Measurements from ENCODE around the gene TTLL11. TPM values are rescaled to one million over a fixed set of nuclear protein-coding genes. Genes with fewer than 3 reads are reported as not detected.

Gene TTLL11
- polyA plus RNA-seq, 1 donor (not counting 4 experiments of a cell fraction or from before 2014, with no cell fraction given): 8.0 TPM

DNA sequence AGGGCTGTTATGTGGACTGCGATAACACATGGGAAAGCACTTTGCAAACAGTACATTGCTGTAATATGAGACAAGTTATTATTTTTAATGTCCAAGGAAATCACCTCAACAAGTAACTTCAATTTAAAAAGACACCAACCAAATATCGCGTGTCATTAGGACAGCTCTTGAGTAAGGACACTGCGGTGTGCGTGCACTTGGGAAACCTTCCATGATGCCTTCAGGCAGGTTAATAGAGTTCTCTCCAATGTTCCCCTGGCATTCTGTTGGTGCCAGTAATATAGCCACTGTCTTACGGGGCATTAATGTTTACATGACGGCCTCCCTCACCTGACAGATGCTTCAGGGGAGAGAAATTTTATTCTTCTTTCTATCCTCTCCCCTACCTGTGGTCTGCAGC, 42.9 kb downstream of the TTLL11 start:
- no peaks in the 10 kb centered on the region for H3K36me3 ChIP-seq (ENCODE audit: control insufficient read depth in 2 of 2, extremely low read depth in 1 of 2, insufficient read depth in 2 of 2, low read length in 2 of 2)
- no peak overlapping the region for H3K9ac ChIP-seq (ENCODE audit: control insufficient read depth, extremely low read depth, insufficient read depth, low read length)
- DNase-seq (ENCODE audit: low read depth, low spot score) (no peak), FAIRE-seq (no peak)
- no peaks in the 10 kb centered on the region for H3K9me3 ChIP-seq (ENCODE audit: control insufficient read depth, low read depth, low read length)
- H3K9me1 ChIP-seq (ENCODE audit: control insufficient read depth, extremely low read depth, insufficient read depth, low read length): peaks cover 3% of the 10 kb centered on the region
- no peak overlapping the region for H3K4me3 ChIP-seq (ENCODE audit: control insufficient read depth in 2 of 3, extremely low read depth in 1 of 3, insufficient read depth in 2 of 3, low read depth in 1 of 3, low read length in 3 of 3)
- no peaks in the 10 kb centered on the region for H3K27me3 ChIP-seq (ENCODE audit: control insufficient read depth, extremely low read depth, insufficient read depth, low read length)
- no peaks in the 10 kb centered on the region for H3K4me1 ChIP-seq (ENCODE audit: control insufficient read depth, extremely low read depth, insufficient read depth, low read length)
- H2AFZ ChIP-seq (ENCODE audit: control insufficient read depth, low read length): no peak overlapping the region
- dilution Hi-C loops (cut with MboI; ENCODE audit: extremely low pct_ligation_motif_present, low sequenced_read_pairs): no loop called here
- no peak for TF ChIP-seq EZH2 (IDR thresholded peaks at IDR 0.05; ENCODE audit: low read length)
- TF ChIP-seq CTCF (optimal IDR thresholded peaks at IDR 0.05 in 1 of 3, IDR thresholded peaks at IDR 0.05 in 1 of 3, conservative IDR thresholded peaks at IDR 0.05 in 1 of 3; ENCODE audit: extremely low read depth in 1 of 3, insufficient read depth in 2 of 3, low read length in 3 of 3): no peak
- no peaks in the 10 kb centered on the region for H3K79me2 ChIP-seq (ENCODE audit: control insufficient read depth, insufficient read depth, low read length)
- H3K4me2 ChIP-seq (ENCODE audit: control insufficient read depth, extremely low read depth, insufficient read depth, low read depth, low read length): no peak overlapping the region
- H4K20me1 ChIP-seq (ENCODE audit: control insufficient read depth, extremely low read depth, insufficient read depth, low read length): no peaks in the 10 kb centered on the region
- H3K27ac ChIP-seq (ENCODE audit: control insufficient read depth, insufficient read depth, low read length): no peak overlapping the region

DNA sequence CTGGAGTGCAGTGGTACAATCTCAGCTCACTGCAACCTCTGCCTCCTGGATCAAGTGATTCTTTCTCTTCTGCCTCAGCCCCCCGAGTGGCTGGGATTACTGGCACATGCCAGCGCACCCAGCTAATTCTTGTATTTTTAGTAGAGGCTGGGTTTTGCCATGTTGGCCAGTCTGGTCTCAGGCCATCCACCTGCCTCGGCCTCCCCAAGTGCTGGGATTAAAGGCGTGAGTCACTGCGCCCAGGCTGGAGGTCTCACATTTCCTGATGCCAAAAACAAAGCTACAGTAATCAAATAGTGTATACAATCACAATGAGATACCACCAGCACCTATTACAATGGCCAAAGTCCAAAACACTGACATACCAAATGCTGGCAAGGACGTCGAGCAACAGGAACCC, 51.1 kb downstream of the TTLL11 start:
- Histone ChIP-seq H3K79me2 (ENCODE audit: control insufficient read depth, insufficient read depth, low read length) (no peaks in the 10 kb centered on the region), H4K20me1 (ENCODE audit: control insufficient read depth, extremely low read depth, insufficient read depth, low read length) (no peaks in the 10 kb centered on the region), H3K9me3 (ENCODE audit: control insufficient read depth, low read depth, low read length) (no peaks in the 10 kb centered on the region), H3K27ac (ENCODE audit: control insufficient read depth, insufficient read depth, low read length) (no peak overlapping the region), H3K27me3 (ENCODE audit: control insufficient read depth, extremely low read depth, insufficient read depth, low read length) (no peaks in the 10 kb centered on the region), H3K9me1 (ENCODE audit: control insufficient read depth, extremely low read depth, insufficient read depth, low read length) (no peaks in the 10 kb centered on the region), H3K4me3 (ENCODE audit: control insufficient read depth in 2 of 3, extremely low read depth in 1 of 3, insufficient read depth in 2 of 3, low read depth in 1 of 3, low read length in 3 of 3) (no peak overlapping the region), H3K36me3 (ENCODE audit: control insufficient read depth in 2 of 2, extremely low read depth in 1 of 2, insufficient read depth in 2 of 2, low read length in 2 of 2) (peaks cover 2 to 3% of the 10 kb centered on the region in 2 experiments), H3K4me2 (ENCODE audit: control insufficient read depth, extremely low read depth, insufficient read depth, low read depth, low read length) (no peak overlapping the region), H2AFZ (ENCODE audit: control insufficient read depth, low read length) (no peak overlapping the region), H3K4me1 (ENCODE audit: control insufficient read depth, extremely low read depth, insufficient read depth, low read length) (peaks cover 2% of the 10 kb centered on the region), H3K9ac (ENCODE audit: control insufficient read depth, extremely low read depth, insufficient read depth, low read length) (no peak overlapping the region)
- TF ChIP-seq CTCF (optimal IDR thresholded peaks at IDR 0.05 in 1 of 3, IDR thresholded peaks at IDR 0.05 in 1 of 3, conservative IDR thresholded peaks at IDR 0.05 in 1 of 3; ENCODE audit: extremely low read depth in 1 of 3, insufficient read depth in 2 of 3, low read length in 3 of 3): no peak
- TF ChIP-seq EZH2 (IDR thresholded peaks at IDR 0.05; ENCODE audit: low read length): no peak
- dilution Hi-C loops (cut with MboI; ENCODE audit: extremely low pct_ligation_motif_present, low sequenced_read_pairs): no loop called here
- FAIRE-seq: no peak
- DNase-seq (ENCODE audit: low read depth, low spot score): no peak

Data from keratinocyte (primary cell).